Lower leg skin (tissue), 4 donors: Measurements from ENCODE around the gene CS. TPM values are rescaled to one million over a fixed set of nuclear protein-coding genes. Genes with fewer than 3 reads are reported as not detected.

ENCODE experiments used
- DNase-seq, 2 donors: peaks; one replicate each; pipeline ENCODE4 v3.0.0-alpha.2; 2019; ENCODE audit warnings: low spot score in 2 of 2
- H3K4me3 ChIP-seq: fragments of 200-600 bp; sonication (generic); 2 replicates; pipeline ENCODE4 v1.5.1; 2017; ENCODE audit warnings: mild to moderate bottlenecking, low read depth; ENCODE audit not compliant: poor library complexity, severe bottlenecking
- POLR2A ChIP-seq, 2 donors: fragments of 450-650 bp; IDR thresholded peaks; one replicate each; pipeline ENCODE4 v1.6.1; 2016 to 2017; ENCODE audit warnings: antibody characterized with exemption in 2 of 2, mild to moderate bottlenecking in 1 of 2, moderate library complexity in 1 of 2
- WGBS, 2 donors: methylation state at CpG; one replicate each; pipeline ENCODE4 v1.1.5; 2018; 5-methylcytosine and 5-hydroxymethylcytosine counted together
- intact Hi-C: fragments of 100-400 bp; cut with DNase I; formaldehyde crosslinking; loops from one replicate; pipeline ENCODE4 v1.15.0; 2023; ENCODE audit warnings: low total_unique reads
- total RNA-seq, 4 donors: library from RNA; depleted of rRNA; stranded (reverse); fragments of >200 nt; gene quantifications; one replicate each; pipeline ENCODE4 v1.1.0, GENCODE V29; 2016
- TF ChIP-seq, protein P1 (sequence below), 3 donors: fragments of 450-650 bp; IDR thresholded peaks; one replicate each; pipeline ENCODE4 v1.5.1; 2016; ENCODE audit warnings: antibody characterized with exemption in 3 of 3, mild to moderate bottlenecking in 3 of 3, moderate library complexity in 2 of 3

Gene CS
- total RNA-seq, 4 donors from 2014 or later: 118 to 156 (median 150) TPM

DNA sequence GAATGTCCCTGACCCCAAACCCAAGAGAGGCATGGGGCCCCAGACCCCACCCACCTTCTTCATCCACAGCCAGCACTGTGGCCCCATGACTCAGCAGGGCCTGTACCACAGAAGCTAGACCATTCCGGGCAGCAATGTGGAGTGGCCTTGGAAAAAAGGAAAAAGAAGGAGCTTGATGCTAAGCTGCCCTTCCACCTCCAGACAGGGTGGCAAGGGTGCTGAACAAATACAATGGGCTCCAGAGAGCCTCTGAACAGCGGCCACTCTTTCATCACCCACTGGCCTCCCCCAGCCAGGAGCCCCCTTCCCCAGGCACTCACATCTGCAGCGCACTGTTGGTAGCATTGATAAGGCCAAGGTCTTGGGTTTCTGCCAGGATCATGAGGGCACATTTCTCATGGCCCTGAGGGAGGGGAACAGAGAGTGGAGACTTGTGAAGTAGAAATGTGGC lies 56.4 kb downstream of the CS start:
- H3K4me3 ChIP-seq: no peak overlapping the region
- intact Hi-C loops: no loop called here
- DNase-seq: no peak
- no peak for TF ChIP-seq POLR2A (IDR thresholded peaks at IDR 0.05)
- TF ChIP-seq, protein P1, sequence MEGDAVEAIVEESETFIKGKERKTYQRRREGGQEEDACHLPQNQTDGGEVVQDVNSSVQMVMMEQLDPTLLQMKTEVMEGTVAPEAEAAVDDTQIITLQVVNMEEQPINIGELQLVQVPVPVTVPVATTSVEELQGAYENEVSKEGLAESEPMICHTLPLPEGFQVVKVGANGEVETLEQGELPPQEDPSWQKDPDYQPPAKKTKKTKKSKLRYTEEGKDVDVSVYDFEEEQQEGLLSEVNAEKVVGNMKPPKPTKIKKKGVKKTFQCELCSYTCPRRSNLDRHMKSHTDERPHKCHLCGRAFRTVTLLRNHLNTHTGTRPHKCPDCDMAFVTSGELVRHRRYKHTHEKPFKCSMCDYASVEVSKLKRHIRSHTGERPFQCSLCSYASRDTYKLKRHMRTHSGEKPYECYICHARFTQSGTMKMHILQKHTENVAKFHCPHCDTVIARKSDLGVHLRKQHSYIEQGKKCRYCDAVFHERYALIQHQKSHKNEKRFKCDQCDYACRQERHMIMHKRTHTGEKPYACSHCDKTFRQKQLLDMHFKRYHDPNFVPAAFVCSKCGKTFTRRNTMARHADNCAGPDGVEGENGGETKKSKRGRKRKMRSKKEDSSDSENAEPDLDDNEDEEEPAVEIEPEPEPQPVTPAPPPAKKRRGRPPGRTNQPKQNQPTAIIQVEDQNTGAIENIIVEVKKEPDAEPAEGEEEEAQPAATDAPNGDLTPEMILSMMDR (IDR thresholded peaks at IDR 0.05): no peak
- 72 to 79% methylated on average over 3 of the region's 3 CpGs for WGBS, 2 donors

DNA sequence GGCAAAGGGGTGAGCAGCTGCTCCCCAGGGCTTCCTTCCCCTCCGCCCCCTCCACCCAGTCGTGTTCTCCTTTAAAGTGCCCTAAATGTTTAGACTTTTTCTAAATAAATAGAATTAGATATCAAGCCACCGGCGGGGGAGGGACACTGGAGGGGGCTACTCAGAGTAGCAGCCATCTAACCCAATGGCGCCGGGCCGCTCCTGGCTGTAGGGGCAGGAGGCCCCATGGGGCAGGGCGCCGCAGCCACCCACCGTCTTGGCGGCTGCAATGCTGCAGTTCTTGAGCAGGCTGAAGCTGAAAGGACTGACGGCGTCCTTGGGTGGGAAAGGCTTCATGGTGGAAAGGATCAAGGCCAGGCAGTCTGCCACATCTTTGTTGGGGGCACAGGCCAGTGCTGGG lies 57.1 kb downstream of the CS start:
- TF ChIP-seq, protein P1 (IDR thresholded peaks at IDR 0.05): no peak
- TF ChIP-seq POLR2A (IDR thresholded peaks at IDR 0.05): no peak
- DNase-seq: no peak
- 86 to 90% methylated on average over 13 of the region's 13 CpGs for WGBS, 2 donors
- no peak overlapping the region for H3K4me3 ChIP-seq
- intact Hi-C loops: no loop called here

DNA sequence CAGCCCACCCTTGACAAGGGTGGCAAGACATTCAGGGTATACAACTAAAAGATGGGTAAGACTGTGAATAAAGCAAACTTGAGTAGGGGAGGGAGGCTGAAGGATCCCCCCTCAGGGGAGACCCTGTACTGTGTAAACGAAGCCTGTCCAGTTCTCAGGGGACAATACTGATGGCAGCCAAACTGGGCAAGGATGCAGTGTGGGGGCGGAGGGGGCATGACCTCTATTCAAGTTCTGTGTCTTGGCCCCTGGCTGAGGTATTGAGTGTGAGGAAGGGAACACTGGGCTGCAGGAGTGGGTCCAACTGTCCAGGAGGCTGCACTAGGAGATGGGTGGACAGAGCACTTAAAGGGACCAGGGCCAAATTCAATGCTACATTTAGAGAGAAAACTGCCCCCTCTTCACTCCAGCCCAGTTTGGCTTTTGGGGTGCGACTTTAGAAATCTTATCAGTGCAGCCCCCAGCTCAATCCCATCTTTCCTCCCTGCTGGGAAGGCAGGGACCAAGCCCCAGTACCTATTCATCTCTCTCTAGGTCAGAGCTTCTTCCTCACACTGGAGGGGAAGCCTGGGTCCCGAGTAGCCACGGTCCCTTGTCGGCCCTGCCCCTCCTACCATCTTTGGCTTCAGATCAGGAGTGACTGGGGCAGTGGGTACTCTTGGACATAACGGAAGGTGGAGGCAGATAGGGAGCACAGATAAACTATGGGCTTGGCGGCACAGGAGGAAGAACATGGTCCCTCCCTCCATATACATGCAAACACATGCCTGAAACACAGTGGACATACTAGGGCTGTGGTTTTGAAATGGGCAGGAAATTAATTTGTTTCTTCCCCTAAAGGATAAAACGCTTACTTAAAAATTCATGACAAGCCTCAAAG lies 58.5 kb downstream of the CS start:
- WGBS, 2 donors: 72 to 83% methylated on average over 9 of the region's 9 CpGs
- no peak for DNase-seq
- intact Hi-C loops: no loop called here
- no peak overlapping the region for H3K4me3 ChIP-seq
- TF ChIP-seq POLR2A (IDR thresholded peaks at IDR 0.05): no peak
- TF ChIP-seq, protein P1 (IDR thresholded peaks at IDR 0.05): no peak

DNA sequence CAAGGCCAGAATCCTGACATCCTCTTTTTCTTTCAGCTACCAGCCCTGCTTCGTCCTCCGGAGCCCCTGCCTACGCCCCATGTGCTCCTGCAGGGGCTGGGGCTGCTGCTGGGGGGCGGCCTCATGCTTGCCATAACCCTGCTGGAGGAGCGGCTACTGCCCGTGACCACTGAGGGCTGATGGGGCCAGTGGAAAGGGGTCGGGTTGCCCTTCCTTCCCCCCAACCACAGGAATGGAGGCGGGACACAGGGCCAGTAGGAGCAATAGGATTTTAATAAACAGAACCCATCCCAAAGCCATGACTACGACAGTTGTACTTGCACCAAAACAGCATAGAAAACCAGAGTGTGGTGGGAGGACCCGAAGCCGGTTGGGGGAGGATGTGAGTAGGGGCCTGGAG lies 62.6 kb downstream of the CS start:
- WGBS, 2 donors: 81 to 82% methylated on average over 11 of the region's 11 CpGs
- H3K4me3 ChIP-seq: no peak overlapping the region
- intact Hi-C loops: no loop called here
- DNase-seq: no peak
- no peak for TF ChIP-seq POLR2A (IDR thresholded peaks at IDR 0.05)
- TF ChIP-seq, protein P1 (IDR thresholded peaks at IDR 0.05): no peak

DNA sequence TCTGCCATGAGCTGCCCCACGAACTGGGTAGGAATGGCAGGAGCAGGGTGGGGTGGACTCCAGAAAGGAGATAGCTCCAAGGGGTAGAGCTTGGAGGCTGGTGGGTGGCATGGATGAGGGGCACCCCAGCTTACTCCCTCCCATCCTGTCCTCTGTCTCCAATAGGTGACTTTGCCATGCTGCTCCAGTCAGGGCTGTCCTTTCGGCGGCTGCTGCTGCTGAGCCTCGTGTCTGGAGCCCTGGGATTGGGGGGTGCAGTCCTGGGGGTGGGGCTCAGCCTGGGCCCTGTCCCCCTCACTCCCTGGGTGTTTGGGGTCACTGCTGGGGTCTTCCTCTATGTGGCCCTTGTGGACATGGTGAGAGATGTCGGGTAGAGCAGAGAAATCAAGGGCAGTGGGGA lies 63.1 kb downstream of the CS start:
- intact Hi-C loops: no loop called here
- no peak overlapping the region for H3K4me3 ChIP-seq
- TF ChIP-seq, protein P1 (IDR thresholded peaks at IDR 0.05): no peak
- TF ChIP-seq POLR2A (IDR thresholded peaks at IDR 0.05): no peak
- DNase-seq: no peak
- WGBS, 2 donors: 53 to 63% methylated on average over 2 to 5 of the region's 5 CpGs
